OCI-LY3 (cell line): Measurements from ENCODE around the gene DPP3.

Source experiments
- H2AFZ ChIP-seq: fragments of 200-600, 300-600 bp; shearing (Covaris generic); 2 replicates; pipeline ENCODE4 v1.6.0; 2014; ENCODE audit warnings: antibody characterized with exemption, low read depth, low read length
- H3K27ac ChIP-seq: fragments of 200-600, 300-600 bp; sonication (generic); 2 replicates; pipeline ENCODE4 v1.5.1; 2014; ENCODE audit warnings: mild to moderate bottlenecking, low read length, moderate library complexity, mixed read lengths
- H3K27me3 ChIP-seq: fragments of 200-600, 300-600 bp; sonication (generic); 2 replicates; pipeline ENCODE4 v1.6.1; 2014; ENCODE audit warnings: low read depth, low read length, mixed read lengths
- H3K36me3 ChIP-seq: fragments of 200-600, 300-600 bp; sonication (generic); replicated peaks from 2 replicates; pipeline ENCODE3; 2014; ENCODE audit warnings: low read depth, low read length, mixed read lengths
- H3K4me1 ChIP-seq: fragments of 300-600, 200-600 bp; sonication (generic); 2 replicates; pipeline ENCODE4 v1.6.1; 2014; ENCODE audit warnings: low read length, mixed read lengths
- H3K4me2 ChIP-seq: fragments of 200-600, 300-600 bp; sonication (generic); 2 replicates; pipeline ENCODE4 v1.6.1; 2014; ENCODE audit warnings: low read length, mixed read lengths
- H3K4me3 ChIP-seq: fragments of 300-600, 200-600 bp; sonication (generic); 2 replicates; pipeline ENCODE4 v1.5.1; 2014; ENCODE audit warnings: antibody characterized with exemption, mild to moderate bottlenecking, low read length, moderate library complexity
- H3K79me2 ChIP-seq: fragments of 300-600, 200-600 bp; shearing (Covaris generic); 2 replicates; pipeline ENCODE4 v1.6.1; 2014; ENCODE audit warnings: mild to moderate bottlenecking, low read length, mixed read lengths
- H3K9ac ChIP-seq: fragments of 300-600, 200-600 bp; shearing (Covaris generic); 2 replicates; pipeline ENCODE4 v1.6.0; 2014; ENCODE audit warnings: mild to moderate bottlenecking, low read length, moderate library complexity
- H3K9me3 ChIP-seq: fragments of 200-600, 300-600 bp; shearing (Covaris generic); 2 replicates; pipeline ENCODE4 v1.6.1; 2014; ENCODE audit warnings: low read length, mixed read lengths; ENCODE audit not compliant: insufficient read depth
- H4K20me1 ChIP-seq: fragments of 200-600, 300-600 bp; sonication (generic); 2 replicates; pipeline ENCODE4 v1.6.1; 2016; ENCODE audit warnings: low read length, mixed read lengths; ENCODE audit not compliant: insufficient read depth
- CTCF ChIP-seq: fragments of 200-600, 300-600 bp; sonication (generic); IDR thresholded peaks from 2 replicates; pipeline ENCODE4 v1.5.1; 2014; ENCODE audit warnings: antibody characterized with exemption, low read length, low read depth
- EZH2phosphoT487 ChIP-seq: fragments of 200-600 bp; shearing (Covaris generic); IDR thresholded peaks from 2 replicates; pipeline ENCODE4 v1.6.1; 2018; ENCODE audit warnings: antibody characterized with exemption, mixed run types, low read depth

Gene DPP3

GRCh38 chr11:66505276-66505816 lies 25.1 kb downstream of the DPP3 start:
- H3K9ac ChIP-seq = no peak overlapping the region
- no peaks in the 10 kb centered on the region for H3K9me3 ChIP-seq
- peaks cover 16% of the 10 kb centered on the region for H3K36me3 ChIP-seq
- no peaks in the 10 kb centered on the region for H3K27me3 ChIP-seq
- no peaks in the 10 kb centered on the region for H3K79me2 ChIP-seq
- TF ChIP-seq CTCF = no peak
- TF ChIP-seq EZH2phosphoT487 = no peak
- no peak overlapping the region for H3K4me3 ChIP-seq
- no peak overlapping the region for H3K4me2 ChIP-seq
- no peak overlapping the region for H2AFZ ChIP-seq
- peaks cover 3% of the 10 kb centered on the region; the same call in 1 of the 2 replicates for H3K4me1 ChIP-seq
- no peak overlapping the region for H3K27ac ChIP-seq
- H4K20me1 ChIP-seq = no peaks in the 10 kb centered on the region

- Histone ChIP-seq H3K27me3 (no peaks in the 10 kb centered on the region), H3K79me2 (peaks cover 9% of the 10 kb centered on the region), H4K20me1 (no peaks in the 10 kb centered on the region), H3K9ac (no peak overlapping the region), H3K4me3 (no peak overlapping the region), H3K36me3 (peaks cover 9% of the 10 kb centered on the region), H3K9me3 (no peaks in the 10 kb centered on the region), H3K27ac (no peak overlapping the region), H3K4me2 (no peak overlapping the region), H2AFZ (no peak overlapping the region), H3K4me1 (peaks cover 8% of the 10 kb centered on the region)
- TF ChIP-seq EZH2phosphoT487 = no peak
- TF ChIP-seq CTCF = no peak
Observed at GRCh38 chr11:66509131-66509561, 28.9 kb downstream of the DPP3 start.

GRCh38 chr11:66510271-66510989 lies 30.2 kb downstream of the DPP3 start, which contains the start of gene BBS1:
Gene BBS1, plus strand, starts transcription at chr11:66510635. Its CDS starts 25 bp downstream, at chr11:66510660.
- Histone ChIP-seq H3K4me3 (peak within 1 kb of the TSS; percentile 84), H3K9ac (peak within 1 kb of the TSS; percentile 61), H3K36me3 (peaks cover 1% of the 10 kb centered on the region), H2AFZ (peak within 1 kb of the TSS; percentile 91), H3K27me3 (no peaks in the 10 kb centered on the region), H4K20me1 (no peaks in the 10 kb centered on the region), H3K27ac (peak within 1 kb of the TSS; percentile 36), H3K4me1 (peaks cover 8% of the 10 kb centered on the region), H3K4me2 (peak within 1 kb of the TSS; percentile 82), H3K79me2 (peaks cover 9% of the 10 kb centered on the region), H3K9me3 (no peaks in the 10 kb centered on the region)
- TF ChIP-seq EZH2phosphoT487 (no peak), CTCF (0 out of 2 replicates have a peak, but pooled peaks have one; percentile 15)

GRCh38 chr11:66510990-66511339 lies 30.7 kb downstream of the DPP3 start:
- Histone ChIP-seq H3K4me3 (peak overlapping the region; percentile 84), H3K4me1 (peaks cover 8% of the 10 kb centered on the region), H3K9me3 (no peaks in the 10 kb centered on the region), H3K27me3 (no peaks in the 10 kb centered on the region), H3K27ac (no peak overlapping the region), H3K4me2 (peak overlapping the region; percentile 82), H3K36me3 (no peaks in the 10 kb centered on the region), H3K79me2 (peaks cover 9% of the 10 kb centered on the region), H2AFZ (peak overlapping the region; percentile 78; the same call in 1 of the 2 replicates), H3K9ac (peak overlapping the region; percentile 61), H4K20me1 (no peaks in the 10 kb centered on the region)
- TF ChIP-seq EZH2phosphoT487 = no peak
- no peak for TF ChIP-seq CTCF
